GM23248 (cell line): ENCODE results near the gene ARNT2.

ENCODE experiments used
- EZH2 ChIP-seq: fragments of 200-600 bp; sonication (generic); IDR thresholded peaks from 2 replicates; pipeline ENCODE4 v1.6.1; 2018; ENCODE audit warnings: antibody characterized with exemption, mild to moderate bottlenecking; ENCODE audit not compliant: insufficient read depth, poor library complexity, severe bottlenecking
- EZH2phosphoT487 ChIP-seq: fragments of 200-600 bp; sonication (generic); IDR thresholded peaks from 2 replicates; pipeline ENCODE4 v1.6.1; 2018; ENCODE audit warnings: antibody characterized with exemption, moderate library complexity, mild to moderate bottlenecking, low read depth; ENCODE audit not compliant: insufficient read depth

DNA sequence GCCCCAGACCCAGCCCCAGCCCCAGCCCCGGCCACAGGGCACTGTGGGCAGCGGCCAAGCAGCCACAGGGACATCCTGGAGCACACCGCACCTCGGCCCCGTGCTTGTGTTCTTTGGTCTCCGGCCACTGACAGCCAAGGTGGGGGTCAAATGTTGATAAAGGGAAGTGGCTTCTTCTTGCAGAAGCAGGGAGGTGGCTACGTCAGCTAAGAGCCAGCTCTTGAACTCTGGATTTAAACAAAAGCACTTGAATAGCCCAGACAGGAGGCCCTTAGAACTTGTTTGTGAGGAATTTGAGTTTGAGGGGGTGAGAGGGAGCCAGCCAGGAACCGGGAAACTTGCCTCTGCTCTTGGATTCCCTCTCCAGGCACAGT lies 155.1 kb downstream of the ARNT2 start:
- TF ChIP-seq EZH2phosphoT487 (no peak), EZH2 (no peak)
